ENCODE measurements around the gene LNX1. TPM values are rescaled to one million over a fixed set of nuclear protein-coding genes. Genes with fewer than 3 reads are reported as not detected.

Gene LNX1
- total and polyA plus RNA-seq, 2 of the 8 experiments (the other 6 are each of a cell fraction or from before 2014, with no cell fraction given), result 2.7 to 3.8 TPM

- TF ChIP-seq CHD7 (IDR thresholded peaks at IDR 0.05; ENCODE audit: insufficient replicate concordance, low read length), result no peak
- TF ChIP-seq TAF7 (optimal IDR thresholded peaks at IDR 0.05; ENCODE audit: borderline replicate concordance, low read depth, low read length), result no peak
- no peak for TF ChIP-seq BRCA1 (IDR thresholded peaks at IDR 0.05; ENCODE audit: low read depth, low read length)
- TF ChIP-seq SRF (IDR thresholded peaks at IDR 0.05; ENCODE audit: low read depth, low read length), result no peak
- TF ChIP-seq PHF8 (conservative IDR thresholded peaks at IDR 0.05; ENCODE audit: low read depth, low read length), result no peak
- TF ChIP-seq CHD1 (IDR thresholded peaks at IDR 0.05; ENCODE audit: low read depth, low read length), result no peak
- no peak for TF ChIP-seq SP1 (IDR thresholded peaks at IDR 0.05; ENCODE audit: low read depth, low read length)
- TF ChIP-seq GABPA (IDR thresholded peaks at IDR 0.05; ENCODE audit: borderline replicate concordance, insufficient read depth, low read length), result no peak
- TF ChIP-seq RAD21 (IDR thresholded peaks at IDR 0.05 in 1 of 2, conservative IDR thresholded peaks at IDR 0.05 in 1 of 2; ENCODE audit: low read depth in 2 of 2, low read length in 2 of 2), result no peak
- TF ChIP-seq ATF2 (IDR thresholded peaks at IDR 0.05; ENCODE audit: low read length), result no peak
Observed at GRCh38 chr4:53431052-53431451, 160.2 kb downstream of the LNX1 start (continued).

All from H1 (cell line).